ENCODE data around the gene PDE2A.
A peak's percentile ranks its signal among the peaks of the same experiment; 100 is the strongest.

Gene PDE2A

DNA sequence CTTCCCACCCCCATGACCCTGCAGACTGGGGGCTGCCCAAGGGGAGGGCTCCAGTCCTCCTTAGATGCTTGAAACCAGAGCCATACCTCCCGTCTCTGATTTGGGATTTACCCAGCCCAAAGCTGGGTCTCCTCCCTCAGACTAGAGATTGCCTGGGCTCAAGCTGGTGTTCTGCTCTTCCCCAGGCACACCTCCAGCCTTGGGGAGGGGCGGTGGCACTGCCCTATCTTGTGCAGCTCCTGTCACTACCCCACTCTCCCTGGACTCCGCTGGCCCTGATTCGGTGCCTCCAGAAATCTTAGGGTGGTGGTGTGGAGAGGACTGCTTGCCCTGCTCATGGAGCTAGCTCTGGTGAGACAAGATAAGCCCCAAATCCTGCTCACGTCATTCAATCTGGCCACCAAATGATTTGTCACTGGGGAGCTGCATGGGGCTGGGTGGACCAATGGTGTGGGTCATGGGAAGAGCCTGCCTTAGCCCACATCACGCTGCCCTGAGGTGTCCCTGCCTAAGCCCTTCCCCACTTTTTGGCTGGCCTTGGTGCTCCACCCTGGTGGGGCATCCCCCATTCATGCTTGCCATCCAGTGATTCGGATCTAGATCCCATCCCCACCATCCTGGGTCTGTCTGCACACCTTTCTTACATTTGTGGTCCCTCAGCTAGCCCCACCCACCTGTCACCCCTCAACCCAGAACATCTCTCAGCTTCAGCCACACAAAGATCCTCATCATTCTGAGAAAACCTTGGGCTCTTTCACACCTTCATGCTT is 87.7 kb downstream of the PDE2A start:
- DNase-seq, result no peak

DNA sequence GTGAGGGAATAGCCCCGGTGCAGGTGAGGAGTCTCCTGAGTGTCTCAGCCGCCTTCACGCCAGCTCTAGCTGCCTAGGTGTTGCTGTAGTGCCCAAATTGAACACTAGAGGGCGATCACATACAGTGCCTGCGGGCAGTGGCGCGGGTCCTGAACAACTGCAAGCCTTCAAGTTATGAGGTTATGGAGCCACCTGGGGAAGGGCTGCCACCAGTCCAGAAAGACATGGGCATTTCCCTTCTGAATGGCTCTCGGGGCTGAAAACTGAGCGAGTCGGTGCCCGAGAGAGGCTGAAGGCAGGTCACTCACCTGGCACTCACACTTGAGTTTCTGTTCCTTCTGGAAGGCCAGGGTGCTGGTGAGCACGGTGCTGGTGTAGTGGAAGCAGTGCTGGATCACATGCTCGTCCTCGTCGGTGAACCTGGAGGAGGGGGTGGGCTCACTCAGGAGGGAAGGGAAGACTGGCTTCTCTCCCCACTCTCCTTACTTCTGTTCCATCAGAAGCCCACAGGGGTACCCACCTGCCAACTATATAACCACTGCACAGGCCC is 88.4 kb downstream of the PDE2A start:
- peak; percentile 45 for DNase-seq

DNA sequence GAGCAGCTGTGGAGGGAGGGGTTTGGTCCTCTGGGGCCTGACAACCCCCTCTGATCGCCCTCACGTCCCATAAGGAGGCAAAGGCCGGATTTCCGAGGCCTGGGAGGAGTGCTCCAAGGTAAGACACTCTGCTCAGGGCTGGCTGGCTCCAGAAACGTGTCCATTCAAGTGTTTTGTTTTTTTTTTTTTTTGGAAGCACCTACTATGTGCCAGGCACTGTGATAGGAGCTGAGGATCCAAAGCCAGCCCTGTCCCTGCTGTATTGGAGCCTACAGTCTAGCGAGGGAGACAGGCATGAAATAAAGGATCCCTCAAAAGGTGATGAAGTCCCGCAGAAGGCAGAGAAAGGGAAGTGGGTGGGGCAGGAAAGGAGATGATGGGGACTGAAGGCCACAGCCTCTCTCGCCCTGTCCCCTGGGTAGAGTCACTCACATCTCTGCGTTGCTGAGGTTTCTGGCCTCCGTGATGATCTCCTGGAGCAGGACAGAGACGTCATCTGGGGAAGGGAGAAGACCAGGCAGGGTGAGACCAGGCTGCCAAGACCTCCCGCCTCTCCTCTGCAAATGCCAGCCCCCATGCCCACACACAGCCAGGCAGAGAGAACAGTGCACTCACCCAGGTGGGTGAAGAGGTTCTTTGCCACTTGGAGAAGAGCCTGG is 89.2 kb downstream of the PDE2A start:
- no peak for DNase-seq

DNA sequence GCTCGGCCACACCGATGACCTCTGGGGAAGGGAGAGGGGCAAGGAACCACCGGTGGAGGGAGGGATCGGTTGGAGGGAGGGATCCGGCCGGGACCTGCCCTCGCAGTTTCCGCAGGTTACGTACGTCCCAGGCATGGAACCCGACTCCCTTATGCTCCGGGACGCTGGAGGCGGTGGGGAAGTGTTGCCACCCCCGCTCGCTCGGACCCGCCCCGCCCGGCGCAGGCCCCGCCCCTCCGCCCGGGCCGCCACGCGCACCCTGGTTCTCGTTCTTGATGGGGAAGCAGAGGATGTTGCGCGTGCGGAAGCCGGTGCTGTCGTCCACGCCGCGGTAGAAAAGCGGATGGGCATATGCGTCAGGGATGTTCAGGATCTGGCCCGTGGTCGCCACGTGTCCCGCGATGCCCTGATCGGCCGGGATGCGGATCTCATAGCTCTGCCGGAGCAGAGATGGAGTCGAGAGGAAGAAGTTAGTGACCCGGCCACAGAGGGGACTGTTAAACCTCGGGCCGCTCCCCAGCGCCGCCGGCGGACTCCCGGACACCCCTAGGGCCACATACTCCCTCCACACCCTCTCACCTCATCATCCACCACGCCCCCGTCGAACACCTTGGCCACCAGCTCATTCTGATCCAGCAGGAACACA is 89.8 kb downstream of the PDE2A start:
- peak; percentile 11 for DNase-seq

DNA sequence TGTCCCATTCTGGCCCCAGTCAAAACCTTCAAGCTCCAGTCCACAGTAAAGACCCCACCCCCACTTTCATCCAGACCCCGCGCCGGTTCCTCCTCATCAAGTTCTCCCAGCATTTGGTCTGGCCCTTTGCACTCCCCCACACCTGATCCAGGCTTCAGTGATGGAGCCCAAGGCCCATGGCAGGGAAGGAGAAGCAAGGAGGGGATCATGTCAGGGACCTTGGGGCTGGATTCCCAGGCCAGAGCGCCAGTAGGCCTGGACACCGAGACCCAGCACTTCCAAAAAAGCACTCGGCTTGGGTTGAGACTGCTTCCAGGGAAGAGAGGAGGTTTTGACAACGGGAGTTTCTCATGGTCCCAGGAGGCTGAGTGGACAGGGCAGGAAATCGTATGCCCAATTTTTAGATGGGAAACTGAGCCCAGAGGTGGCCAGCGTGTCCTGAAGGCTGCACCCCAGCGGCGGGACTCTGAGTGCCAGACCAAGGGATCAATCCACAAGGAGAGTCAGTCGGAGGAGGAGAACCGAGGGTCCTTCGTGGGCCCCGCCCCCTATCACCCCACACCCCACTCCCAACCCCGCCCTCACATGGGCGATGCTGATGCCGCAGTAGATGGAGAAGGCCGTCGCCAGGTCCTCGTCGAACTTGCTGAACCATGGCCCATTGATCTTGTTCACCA is 90.5 kb downstream of the PDE2A start:
- no peak for DNase-seq

DNA sequence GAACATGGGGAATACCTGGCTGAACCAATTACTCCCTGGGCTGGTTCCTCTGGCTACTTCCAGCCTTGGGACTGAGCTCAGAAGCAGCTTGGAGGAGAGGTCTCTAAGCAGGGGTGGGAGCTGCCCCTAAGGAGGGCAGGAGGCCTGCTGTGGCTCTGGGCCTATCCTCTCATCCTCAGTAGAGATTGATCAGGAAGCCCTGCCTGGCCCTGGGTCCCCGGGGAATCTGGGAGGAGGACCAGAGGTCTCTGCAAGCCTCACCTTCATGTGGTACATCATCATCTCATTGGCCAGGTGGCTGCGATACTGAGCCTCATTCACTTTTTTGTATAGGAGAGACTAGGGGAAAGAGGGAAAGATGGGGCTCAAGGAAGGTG is 91.1 kb downstream of the PDE2A start:
- no peak for DNase-seq

DNA sequence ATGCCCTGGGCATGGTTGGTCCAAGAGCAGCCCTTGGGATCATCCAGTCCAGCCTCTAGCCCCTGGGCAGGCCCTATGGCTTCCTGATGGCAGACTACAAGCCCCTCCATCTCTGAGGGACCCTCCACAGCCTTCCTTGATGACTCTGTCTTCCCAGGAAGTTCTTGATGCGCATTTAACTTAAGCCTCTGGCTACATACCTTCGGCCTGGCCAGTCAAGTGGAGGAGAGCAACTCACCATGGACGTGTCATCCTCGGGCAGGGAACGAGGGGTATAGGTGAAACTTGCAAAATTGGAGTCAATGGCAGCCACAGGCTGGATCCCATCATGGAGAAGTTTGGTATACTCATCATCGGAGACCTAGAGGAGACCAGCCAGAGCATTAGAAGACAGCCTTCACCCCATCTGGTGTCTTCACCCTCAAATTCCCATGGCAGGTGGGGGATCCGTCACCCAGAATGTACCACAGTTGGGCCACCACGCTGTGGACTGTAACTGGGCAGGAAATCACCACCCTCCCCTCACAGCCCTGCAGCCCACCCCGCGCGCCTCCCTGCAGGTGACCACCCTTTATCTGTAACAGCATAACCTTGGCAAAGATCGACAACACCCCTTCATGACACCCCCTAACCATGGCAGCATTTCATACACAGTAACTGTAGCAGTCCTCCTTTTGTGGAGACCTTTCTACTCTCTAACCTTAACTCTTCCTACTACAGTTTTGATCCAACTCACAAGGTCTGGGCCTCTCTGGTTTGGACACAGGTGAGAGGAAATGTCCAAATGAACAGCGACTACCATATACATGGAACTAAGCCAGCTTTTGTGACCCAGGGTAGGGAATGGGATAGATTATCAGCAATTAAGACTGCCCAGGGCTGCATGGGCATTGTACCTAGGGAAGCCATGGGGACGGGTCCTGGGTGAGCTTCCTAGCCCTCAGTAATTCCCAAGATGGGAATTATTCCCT is 91.7 kb downstream of the PDE2A start:
- DNase-seq, result no peak

DNA sequence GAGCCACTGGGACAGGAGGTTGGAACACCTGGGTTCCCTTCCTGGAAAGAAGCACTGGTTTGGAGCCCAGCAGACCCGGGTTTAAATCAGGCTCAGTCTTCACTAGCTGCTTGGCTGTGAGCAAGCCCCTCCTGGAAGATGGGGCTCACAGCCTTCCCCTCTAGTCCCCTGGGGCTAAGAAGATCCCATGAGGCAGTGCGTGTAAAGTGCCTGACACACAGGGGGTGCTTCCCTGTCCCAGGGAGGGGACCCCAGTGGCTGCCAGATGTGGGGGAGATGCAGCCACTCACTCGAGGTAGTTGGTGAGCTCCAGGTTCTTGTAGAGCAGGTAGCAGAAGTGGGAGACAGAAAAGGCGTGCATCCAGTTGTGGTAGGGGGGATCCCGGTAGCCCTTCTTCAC is 93.2 kb downstream of the PDE2A start:
- no peak for DNase-seq

DNA sequence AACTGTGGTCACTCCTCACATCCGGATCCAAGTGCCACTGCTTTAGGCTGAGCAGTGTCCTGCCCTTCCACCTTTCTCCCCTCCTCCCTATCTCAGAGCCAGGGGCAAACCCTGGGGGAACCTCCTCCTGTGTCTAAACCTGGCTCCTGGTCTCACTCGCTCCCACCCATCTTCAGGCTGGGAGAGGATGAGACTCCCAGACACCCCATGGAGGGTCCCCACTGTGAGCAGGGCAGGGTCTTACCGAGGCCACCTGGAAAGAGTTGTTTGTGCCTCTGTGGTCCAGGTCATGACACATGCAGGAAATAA is 93.6 kb downstream of the PDE2A start:
- DNase-seq, result no peak

DNA sequence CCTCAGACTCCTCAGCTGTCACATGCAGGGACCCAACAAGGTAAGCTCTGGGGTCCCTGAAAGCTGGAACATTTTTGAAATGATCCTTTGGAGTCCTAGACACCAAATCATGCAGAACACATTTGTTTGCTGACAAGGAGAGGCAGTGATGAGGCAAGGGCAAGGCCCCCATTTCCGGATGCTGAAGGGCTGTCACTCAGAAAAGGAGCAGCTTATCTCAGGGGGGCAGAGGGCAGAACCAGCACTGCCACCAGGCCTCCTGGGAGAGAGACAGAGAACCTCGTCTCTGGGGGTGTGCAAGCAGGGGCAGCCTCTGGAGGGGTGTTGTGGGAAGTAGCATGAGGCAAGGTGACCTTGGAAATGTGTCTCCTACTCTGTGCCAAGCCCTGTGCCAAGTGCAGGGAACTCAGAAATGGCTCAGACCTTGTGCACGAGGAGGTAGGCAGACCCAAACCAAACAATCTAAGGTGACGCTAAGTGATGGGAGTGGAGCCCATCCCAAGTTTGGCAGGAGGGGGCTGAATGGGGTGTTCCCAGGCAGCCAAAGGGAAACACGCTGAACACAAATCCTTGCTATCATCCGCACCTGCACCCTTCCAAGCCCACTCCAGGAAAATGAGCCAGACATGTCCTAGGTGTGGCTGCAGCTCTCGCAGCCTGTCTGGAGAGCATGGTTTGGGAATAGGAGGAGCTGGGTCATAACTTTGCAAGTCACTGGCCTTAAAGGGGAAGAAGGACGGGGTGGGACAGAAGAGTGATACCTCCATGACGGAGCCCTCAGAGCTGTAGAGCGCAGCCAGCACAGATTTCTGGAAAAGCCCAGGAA is 94.2 kb downstream of the PDE2A start:
- DNase-seq, result no peak

DNA sequence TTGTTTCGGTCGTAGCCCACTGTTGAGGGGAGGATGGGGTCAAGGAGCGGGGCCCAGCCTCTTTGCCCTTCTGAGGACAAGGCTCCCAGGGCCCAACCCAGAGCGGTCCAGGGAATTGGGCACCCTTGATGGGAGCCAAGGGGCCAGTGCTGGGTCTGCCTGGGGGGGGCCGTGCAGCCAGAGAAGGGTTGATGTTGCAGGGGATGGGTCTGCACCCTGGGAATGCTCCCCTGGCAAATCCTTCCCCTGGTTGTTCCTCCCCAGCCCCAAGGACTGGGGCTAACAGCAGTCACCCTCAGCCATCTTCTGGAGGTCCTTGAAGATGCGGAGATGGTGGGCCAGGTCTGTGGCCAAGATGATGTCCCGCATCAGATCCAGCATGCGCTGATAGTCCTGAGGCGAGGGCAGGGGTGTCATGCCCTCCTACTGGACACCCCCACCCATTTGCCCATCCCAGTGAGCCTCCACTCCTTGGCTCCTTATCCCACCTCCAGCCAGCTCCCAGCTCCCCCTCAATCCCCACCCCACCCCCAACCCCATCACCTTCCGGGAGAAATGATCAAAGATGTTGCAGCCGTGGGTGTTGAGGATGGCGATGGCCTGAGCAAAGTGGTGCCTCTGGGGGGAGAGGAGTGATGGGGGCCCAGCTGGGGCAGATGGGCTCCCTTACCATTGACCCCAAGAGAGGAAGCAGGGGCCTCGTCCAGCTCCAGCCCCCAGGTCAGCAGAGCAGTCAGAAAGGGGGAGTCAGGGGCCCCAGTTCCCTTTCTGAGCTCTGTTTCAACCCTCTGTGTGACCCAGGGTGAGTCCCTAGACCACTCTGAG is 95.0 kb downstream of the PDE2A start:
- DNase-seq, result no peak

DNA sequence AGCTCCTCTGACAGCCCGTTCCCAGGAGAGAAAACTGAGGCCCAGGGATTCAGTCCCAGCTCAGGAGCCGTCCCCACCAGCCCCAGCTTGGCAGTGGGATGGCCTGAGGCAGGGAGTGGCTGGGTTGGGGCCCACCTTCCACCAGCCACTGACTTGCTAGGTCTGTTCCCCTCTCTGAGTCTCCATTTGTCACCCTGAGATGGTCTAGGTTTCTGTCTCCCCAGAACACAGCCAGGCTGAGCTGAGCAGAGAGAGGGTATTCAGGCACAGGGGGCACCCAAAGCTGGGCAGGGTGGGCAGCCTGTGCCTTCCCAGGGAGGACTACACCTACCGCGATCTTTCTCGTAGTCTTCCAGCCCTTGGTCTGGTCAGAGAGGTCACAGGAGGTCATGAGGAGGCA is 95.7 kb downstream of the PDE2A start:
- DNase-seq, result no peak

DNA sequence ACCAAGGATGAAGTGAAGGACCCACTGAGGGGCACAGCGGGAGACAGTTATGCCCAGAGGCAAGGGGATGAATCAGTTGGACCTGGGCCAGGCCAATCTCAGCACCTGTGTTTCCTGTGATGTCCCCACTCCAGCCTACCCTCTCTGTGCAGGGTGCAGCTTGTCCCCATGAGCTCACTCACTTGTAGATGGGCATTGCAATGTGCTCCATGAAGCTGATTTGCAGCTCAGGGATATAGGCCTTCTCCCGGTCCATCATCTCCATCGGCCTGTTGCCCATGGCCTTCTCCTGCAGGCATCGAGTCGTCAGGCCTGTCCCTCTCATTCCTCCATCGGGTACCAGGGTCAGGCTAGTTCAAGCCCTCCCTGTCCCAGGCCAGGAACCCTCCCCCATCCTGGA is 96.2 kb downstream of the PDE2A start:
- DNase-seq, result no peak

DNA sequence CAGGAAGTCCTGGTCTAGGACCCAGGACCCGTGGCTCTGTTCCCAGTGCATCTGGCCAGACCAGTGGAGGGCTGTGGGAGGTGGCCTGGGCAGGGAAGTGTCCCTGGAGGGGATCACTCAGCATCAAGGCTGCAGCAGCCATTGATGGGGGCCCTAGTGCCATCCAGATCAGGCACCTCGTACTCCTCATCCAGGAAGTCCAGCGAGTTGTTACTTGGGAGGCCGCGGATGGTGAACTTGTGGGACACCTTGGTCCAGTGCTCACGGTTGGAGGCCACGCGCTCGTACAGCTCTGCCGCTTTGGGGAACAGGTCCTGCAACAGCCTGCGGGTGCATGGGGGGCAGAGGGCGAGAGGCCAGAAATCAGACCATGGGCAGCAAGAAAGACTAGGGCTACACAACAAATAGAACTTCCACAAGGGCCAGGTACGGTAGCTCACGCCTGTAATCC is 96.9 kb downstream of the PDE2A start:
- no peak for DNase-seq

DNA sequence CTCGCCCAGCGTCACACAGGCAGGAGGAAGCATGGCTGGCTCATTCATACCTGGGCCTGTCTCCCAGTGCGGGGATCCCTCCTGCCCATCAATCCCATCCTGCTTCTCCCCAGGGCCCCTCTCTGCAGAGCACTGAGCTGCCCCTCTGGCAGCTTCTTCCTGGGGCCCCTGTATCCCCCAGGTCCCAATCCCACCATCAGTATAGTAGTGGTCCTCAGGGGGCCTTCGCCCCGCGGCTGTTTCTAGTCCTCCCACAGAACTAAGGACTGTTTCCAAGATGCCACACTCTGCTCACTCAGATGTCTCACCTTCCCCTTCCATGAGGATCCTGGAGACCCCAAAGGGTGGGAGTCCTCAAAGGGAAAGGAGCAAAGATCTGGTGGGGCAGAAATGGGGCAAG is 97.6 kb downstream of the PDE2A start:
- DNase-seq, result no peak

DNA sequence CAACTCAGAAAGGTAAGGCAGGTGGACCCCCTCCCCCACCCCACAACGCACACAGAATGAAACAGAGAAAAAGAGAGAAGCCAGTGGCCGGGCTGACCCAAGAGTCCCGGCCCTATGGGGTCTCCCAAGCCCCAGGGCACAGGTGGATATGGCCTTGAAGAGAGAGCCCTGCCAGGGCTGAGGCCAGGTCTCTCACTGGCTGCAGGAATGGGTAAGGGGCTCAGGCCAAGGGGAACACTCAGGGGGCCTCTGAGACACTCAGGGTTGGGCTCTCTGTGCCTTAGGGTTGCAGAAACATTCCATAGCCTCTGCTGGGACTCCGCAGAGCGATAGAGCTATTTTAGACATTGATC is 98.0 kb downstream of the PDE2A start:
- DNase-seq, result no peak

DNA sequence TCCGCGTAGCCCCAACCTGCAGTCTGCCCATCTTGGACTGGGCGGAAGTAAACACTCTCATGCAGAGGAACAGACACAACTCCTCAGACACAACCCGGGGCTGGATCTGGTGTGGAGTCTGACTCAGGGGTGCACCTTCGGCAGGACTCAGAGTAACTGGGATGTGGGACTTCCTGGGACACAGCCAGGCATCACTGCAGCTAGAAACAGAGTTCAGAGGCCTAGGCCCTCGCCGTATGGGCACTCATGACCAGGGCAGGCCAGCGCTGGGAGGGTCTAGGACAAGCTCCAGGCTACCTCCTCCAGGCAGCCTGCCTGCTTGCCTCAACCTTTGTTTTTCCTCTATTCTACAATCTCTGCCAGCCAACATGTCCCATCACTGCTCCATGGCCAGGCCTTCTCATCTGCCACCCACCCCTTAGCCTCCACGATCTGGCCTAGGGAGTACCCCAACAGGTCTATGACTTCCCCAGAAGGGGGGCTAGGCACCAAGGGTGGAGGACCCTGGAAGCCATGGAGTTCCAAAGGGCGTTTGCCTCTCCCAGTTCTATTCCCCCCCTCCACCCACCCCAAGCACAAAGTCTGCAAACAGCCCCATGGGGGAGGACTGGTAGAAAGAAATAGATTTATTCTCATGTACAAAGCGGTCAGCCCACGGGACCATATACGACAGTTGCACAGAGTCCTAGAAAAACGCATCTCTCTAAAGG is 98.5 kb downstream of the PDE2A start:
- DNase-seq, result no peak

DNA sequence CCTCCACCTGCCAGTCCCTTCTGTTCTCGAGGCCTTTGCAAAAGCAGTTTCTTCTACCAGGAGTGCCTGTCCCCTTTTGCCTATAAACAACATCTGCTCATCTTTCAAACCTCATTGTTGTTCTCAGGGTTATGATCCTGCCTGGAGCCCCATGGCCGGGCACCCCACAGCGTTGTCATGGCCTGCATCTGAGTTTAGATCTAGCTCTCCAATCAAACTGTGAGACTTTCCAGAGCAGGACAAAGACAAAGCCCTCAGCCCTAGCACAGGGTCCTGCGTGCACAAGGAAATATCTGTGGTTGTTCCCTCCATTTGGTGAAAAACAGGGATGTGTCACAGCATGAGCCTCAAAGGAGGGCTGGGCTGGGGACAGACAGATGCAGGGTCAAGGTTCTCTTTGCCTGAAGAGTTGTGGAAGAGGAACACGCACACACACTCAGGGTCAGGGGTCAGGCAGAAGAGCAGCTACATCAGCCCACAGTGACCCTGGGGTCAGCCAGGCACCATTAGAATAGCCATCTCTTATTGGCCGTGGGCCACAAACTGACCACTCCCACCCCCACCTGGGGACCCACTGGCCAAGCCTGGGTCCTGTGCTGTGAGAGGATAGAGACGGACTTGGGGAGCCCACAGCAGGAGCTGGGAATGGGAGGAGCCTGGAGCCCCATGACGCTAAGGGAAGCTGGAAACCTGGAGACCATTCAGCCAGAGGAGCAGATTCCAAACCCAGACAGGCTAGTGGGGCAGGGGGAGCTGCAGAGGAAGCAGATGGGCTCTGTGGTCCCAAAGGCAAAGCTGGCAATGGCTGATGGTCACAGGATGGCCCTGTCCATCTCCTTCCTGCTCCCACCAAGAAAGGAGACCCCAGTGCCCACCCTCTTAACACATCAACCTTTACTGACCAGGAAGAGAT is 99.4 kb downstream of the PDE2A start:
- no peak for DNase-seq
